ENCODE measurements around the gene RAB31. TPM values are rescaled to one million over a fixed set of nuclear protein-coding genes. Genes with fewer than 3 reads are reported as not detected.

The RAB31 gene
- polyA plus RNA-seq, 1 donor (not counting 4 experiments of a cell fraction or from before 2014, with no cell fraction given): 47.0 TPM

DNA sequence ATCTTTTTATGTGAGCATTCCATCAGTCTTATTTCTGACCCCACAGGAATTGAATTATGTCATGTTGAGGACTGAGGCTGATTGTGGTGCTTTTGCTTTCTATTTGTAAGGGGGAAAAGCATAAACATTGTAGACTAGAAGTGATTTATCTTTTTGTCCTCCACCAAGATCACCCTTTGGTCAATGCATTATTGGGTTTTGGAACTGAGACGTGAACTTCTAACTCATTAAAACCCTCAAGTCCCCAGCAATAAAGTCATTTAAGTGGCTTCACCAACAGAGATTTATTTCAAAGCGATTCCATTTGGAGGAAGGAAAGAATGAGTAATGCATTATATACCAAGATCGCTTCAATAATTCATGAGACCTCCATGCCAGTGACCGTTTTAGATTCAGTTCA, 102.2 kb downstream of the RAB31 start:
- H4K20me1 ChIP-seq (ENCODE audit: control insufficient read depth, extremely low read depth, insufficient read depth, low read length): no peaks in the 10 kb centered on the region
- no peak for FAIRE-seq

GRCh38 chr18:9810994-9811705, 103.0 kb downstream of the RAB31 start:
- Histone ChIP-seq H3K4me2 (ENCODE audit: control insufficient read depth, extremely low read depth, insufficient read depth, low read depth, low read length) (no peak overlapping the region), H3K27me3 (ENCODE audit: control insufficient read depth, extremely low read depth, insufficient read depth, low read length) (no peaks in the 10 kb centered on the region), H3K4me1 (ENCODE audit: control insufficient read depth, extremely low read depth, insufficient read depth, low read length) (peaks cover 12% of the 10 kb centered on the region), H3K79me2 (ENCODE audit: control insufficient read depth, insufficient read depth, low read length) (no peaks in the 10 kb centered on the region), H3K9me3 (ENCODE audit: control insufficient read depth, low read depth, low read length) (no peaks in the 10 kb centered on the region), H4K20me1 (ENCODE audit: control insufficient read depth, extremely low read depth, insufficient read depth, low read length) (no peaks in the 10 kb centered on the region), H3K9ac (ENCODE audit: control insufficient read depth, extremely low read depth, insufficient read depth, low read length) (no peak overlapping the region), H3K36me3 (ENCODE audit: control insufficient read depth in 2 of 2, extremely low read depth in 1 of 2, insufficient read depth in 2 of 2, low read length in 2 of 2) (peaks cover 0 to 1% of the 10 kb centered on the region in 2 experiments), H3K9me1 (ENCODE audit: control insufficient read depth, extremely low read depth, insufficient read depth, low read length) (no peaks in the 10 kb centered on the region), H3K4me3 (ENCODE audit: control insufficient read depth in 2 of 3, extremely low read depth in 1 of 3, insufficient read depth in 2 of 3, low read depth in 1 of 3, low read length in 3 of 3) (no peak overlapping the region), H2AFZ (ENCODE audit: control insufficient read depth, low read length) (no peak overlapping the region), H3K27ac (ENCODE audit: control insufficient read depth, insufficient read depth, low read length) (no peak overlapping the region)
- DNase-seq (ENCODE audit: low read depth, low spot score) (no peak), FAIRE-seq (no peak)
- dilution Hi-C loops (cut with MboI; ENCODE audit: extremely low pct_ligation_motif_present, low sequenced_read_pairs): no loop called here
- TF ChIP-seq, protein P1, sequence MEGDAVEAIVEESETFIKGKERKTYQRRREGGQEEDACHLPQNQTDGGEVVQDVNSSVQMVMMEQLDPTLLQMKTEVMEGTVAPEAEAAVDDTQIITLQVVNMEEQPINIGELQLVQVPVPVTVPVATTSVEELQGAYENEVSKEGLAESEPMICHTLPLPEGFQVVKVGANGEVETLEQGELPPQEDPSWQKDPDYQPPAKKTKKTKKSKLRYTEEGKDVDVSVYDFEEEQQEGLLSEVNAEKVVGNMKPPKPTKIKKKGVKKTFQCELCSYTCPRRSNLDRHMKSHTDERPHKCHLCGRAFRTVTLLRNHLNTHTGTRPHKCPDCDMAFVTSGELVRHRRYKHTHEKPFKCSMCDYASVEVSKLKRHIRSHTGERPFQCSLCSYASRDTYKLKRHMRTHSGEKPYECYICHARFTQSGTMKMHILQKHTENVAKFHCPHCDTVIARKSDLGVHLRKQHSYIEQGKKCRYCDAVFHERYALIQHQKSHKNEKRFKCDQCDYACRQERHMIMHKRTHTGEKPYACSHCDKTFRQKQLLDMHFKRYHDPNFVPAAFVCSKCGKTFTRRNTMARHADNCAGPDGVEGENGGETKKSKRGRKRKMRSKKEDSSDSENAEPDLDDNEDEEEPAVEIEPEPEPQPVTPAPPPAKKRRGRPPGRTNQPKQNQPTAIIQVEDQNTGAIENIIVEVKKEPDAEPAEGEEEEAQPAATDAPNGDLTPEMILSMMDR (optimal IDR thresholded peaks at IDR 0.05 in 1 of 3, IDR thresholded peaks at IDR 0.05 in 1 of 3, conservative IDR thresholded peaks at IDR 0.05 in 1 of 3; ENCODE audit: extremely low read depth in 1 of 3, insufficient read depth in 2 of 3, low read length in 3 of 3): no peak
- no peak for TF ChIP-seq EZH2 (IDR thresholded peaks at IDR 0.05; ENCODE audit: low read length)

More for the DNA sequence above, 102.2 kb downstream of the RAB31 start:
- Histone ChIP-seq H2AFZ (ENCODE audit: control insufficient read depth, low read length) (no peak overlapping the region), H3K36me3 (ENCODE audit: control insufficient read depth in 2 of 2, extremely low read depth in 1 of 2, insufficient read depth in 2 of 2, low read length in 2 of 2) (peaks cover 2 to 4% of the 10 kb centered on the region in 2 experiments), H3K27me3 (ENCODE audit: control insufficient read depth, extremely low read depth, insufficient read depth, low read length) (no peaks in the 10 kb centered on the region), H3K4me2 (ENCODE audit: control insufficient read depth, extremely low read depth, insufficient read depth, low read depth, low read length) (no peak overlapping the region), H3K9me3 (ENCODE audit: control insufficient read depth, low read depth, low read length) (no peaks in the 10 kb centered on the region), H3K4me3 (ENCODE audit: control insufficient read depth in 2 of 3, extremely low read depth in 1 of 3, insufficient read depth in 2 of 3, low read depth in 1 of 3, low read length in 3 of 3) (no peak overlapping the region), H3K9me1 (ENCODE audit: control insufficient read depth, extremely low read depth, insufficient read depth, low read length) (no peaks in the 10 kb centered on the region), H3K9ac (ENCODE audit: control insufficient read depth, extremely low read depth, insufficient read depth, low read length) (no peak overlapping the region), H3K4me1 (ENCODE audit: control insufficient read depth, extremely low read depth, insufficient read depth, low read length) (peaks cover 12% of the 10 kb centered on the region), H3K27ac (ENCODE audit: control insufficient read depth, insufficient read depth, low read length) (no peak overlapping the region), H3K79me2 (ENCODE audit: control insufficient read depth, insufficient read depth, low read length) (no peaks in the 10 kb centered on the region)
- DNase-seq (ENCODE audit: low read depth, low spot score): no peak
- dilution Hi-C loops (cut with MboI; ENCODE audit: extremely low pct_ligation_motif_present, low sequenced_read_pairs): no loop called here
- TF ChIP-seq EZH2 (IDR thresholded peaks at IDR 0.05; ENCODE audit: low read length): no peak
- TF ChIP-seq, protein P1 (optimal IDR thresholded peaks at IDR 0.05 in 1 of 3, IDR thresholded peaks at IDR 0.05 in 1 of 3, conservative IDR thresholded peaks at IDR 0.05 in 1 of 3; ENCODE audit: extremely low read depth in 1 of 3, insufficient read depth in 2 of 3, low read length in 3 of 3): no peak

All from keratinocyte (primary cell).